ENCODE results near the gene KDSR. TPM values are rescaled to one million over a fixed set of nuclear protein-coding genes. Genes with fewer than 3 reads are reported as not detected.

Gene KDSR
- total and polyA plus RNA-seq, 12 donors = 9.4 to 41.6 (median 32.8) TPM

DNA sequence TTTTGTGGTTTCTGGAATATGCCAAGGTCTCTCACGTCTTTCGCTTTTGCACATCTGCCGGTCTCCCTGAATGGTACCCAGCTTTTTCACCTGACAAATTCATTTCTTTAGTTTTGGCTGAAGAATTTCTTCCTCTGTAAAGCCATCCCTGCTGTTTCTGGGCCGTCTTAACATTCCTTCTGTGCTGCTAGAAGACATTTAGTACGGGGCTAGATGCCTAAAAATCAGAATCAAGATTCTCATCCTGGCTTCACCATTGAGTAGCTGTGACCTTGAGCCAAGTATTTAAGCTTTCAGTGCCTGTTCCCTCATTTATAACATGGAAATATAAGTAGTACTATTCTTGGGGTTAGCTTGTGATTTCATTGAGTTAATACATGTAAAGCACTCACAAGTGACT is 41.0 kb downstream of the KDSR start:
- Histone ChIP-seq H3K27ac (no peak overlapping the region), H3K9me3 (no peaks in the 10 kb centered on the region), H3K4me1 (peaks cover 0 to 14% (median 7%) of the 10 kb centered on the region in 9 donors), H3K36me3 (peaks cover 0 to 23% (median 6%) of the 10 kb centered on the region in 9 donors), H3K27me3 (no peaks in the 10 kb centered on the region), H3K4me3 (no peak overlapping the region)
- DNase-seq = no peak
- no peak for ATAC-seq
- intact Hi-C loops (cut with DNase I) = loop anchor here in 2 of 10 donors (2.0 to 5.0 kb wide), 2 partner anchors 309 to 311 kb away; no protein-coding TSS in a partner anchor
- WGBS, 2 donors = 92 to 95% methylated on average over 5 of the region's 5 CpGs
- TF ChIP-seq, protein P1, sequence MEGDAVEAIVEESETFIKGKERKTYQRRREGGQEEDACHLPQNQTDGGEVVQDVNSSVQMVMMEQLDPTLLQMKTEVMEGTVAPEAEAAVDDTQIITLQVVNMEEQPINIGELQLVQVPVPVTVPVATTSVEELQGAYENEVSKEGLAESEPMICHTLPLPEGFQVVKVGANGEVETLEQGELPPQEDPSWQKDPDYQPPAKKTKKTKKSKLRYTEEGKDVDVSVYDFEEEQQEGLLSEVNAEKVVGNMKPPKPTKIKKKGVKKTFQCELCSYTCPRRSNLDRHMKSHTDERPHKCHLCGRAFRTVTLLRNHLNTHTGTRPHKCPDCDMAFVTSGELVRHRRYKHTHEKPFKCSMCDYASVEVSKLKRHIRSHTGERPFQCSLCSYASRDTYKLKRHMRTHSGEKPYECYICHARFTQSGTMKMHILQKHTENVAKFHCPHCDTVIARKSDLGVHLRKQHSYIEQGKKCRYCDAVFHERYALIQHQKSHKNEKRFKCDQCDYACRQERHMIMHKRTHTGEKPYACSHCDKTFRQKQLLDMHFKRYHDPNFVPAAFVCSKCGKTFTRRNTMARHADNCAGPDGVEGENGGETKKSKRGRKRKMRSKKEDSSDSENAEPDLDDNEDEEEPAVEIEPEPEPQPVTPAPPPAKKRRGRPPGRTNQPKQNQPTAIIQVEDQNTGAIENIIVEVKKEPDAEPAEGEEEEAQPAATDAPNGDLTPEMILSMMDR (IDR thresholded peaks at IDR 0.05) = no peak

GRCh38 chr18:63325086-63325686 is 41.8 kb downstream of the KDSR start:
- Histone ChIP-seq H3K27ac (no peak overlapping the region), H3K36me3 (peaks cover 0 to 15% (median 0%) of the 10 kb centered on the region in 9 donors), H3K4me3 (no peak overlapping the region), H3K4me1 (peaks cover 0 to 18% (median 9%) of the 10 kb centered on the region in 9 donors), H3K9me3 (no peaks in the 10 kb centered on the region), H3K27me3 (no peaks in the 10 kb centered on the region)
- ATAC-seq (no peak), DNase-seq (no peak)
- TF ChIP-seq, protein P1 (IDR thresholded peaks at IDR 0.05) = no peak
- intact Hi-C loops (cut with DNase I) = loop anchor here in 1 of 10 donors (5.0 kb wide), 1 partner anchor 308 kb away; no protein-coding TSS in a partner anchor
- 95% methylated on average over 11 of the region's 11 CpGs for WGBS, 2 donors

- Histone ChIP-seq H3K27me3 (peaks cover 0 to 6% (median 0%) of the 10 kb centered on the region in 7 donors), H3K4me1 (peaks cover 0 to 29% (median 14%) of the 10 kb centered on the region in 9 donors), H3K36me3 (no peaks in the 10 kb centered on the region), H3K27ac (peak overlapping the region in 5 of 10 donors; percentile 41 to 56 (median 49)), H3K4me3 (no peak overlapping the region), H3K9me3 (no peaks in the 10 kb centered on the region)
- intact Hi-C loops (cut with DNase I) = loop anchor here (1.0 to 5.0 kb wide), 12 partner anchors 190 to 307 kb away; no protein-coding TSS in a partner anchor
- ATAC-seq = peak in 5 of 8 donors; percentile 24 to 56 (median 25)
- DNase-seq = peak in 1 of 2 donors; percentile 74
- WGBS, 2 donors = 24 to 29% methylated on average over 8 of the region's 8 CpGs
- TF ChIP-seq, protein P1 (IDR thresholded peaks at IDR 0.05) = peak; percentile 56 to 88 (median 79)
These were observed 43.9 kb downstream of the KDSR start for GRCh38 chr18:63322908-63323634.

GRCh38 chr18:63322206-63322605 is 44.8 kb downstream of the KDSR start:
- DNase-seq (no peak), ATAC-seq (no peak)
- H3K4me3 ChIP-seq = no peak overlapping the region
- H3K4me1 ChIP-seq = peaks cover 0 to 38% (median 19%) of the 10 kb centered on the region in 9 donors
- intact Hi-C loops (cut with DNase I) = loop anchor here (2.0 to 5.0 kb wide), 9 partner anchors 189 to 305 kb away; no protein-coding TSS in a partner anchor
- TF ChIP-seq, protein P1 (IDR thresholded peaks at IDR 0.05) = no peak
- peak overlapping the region in 6 of 10 donors; percentile 28 to 56 (median 46) for H3K27ac ChIP-seq
- no peaks in the 10 kb centered on the region for H3K36me3 ChIP-seq
- H3K27me3 ChIP-seq = peaks cover 0 to 8% (median 0%) of the 10 kb centered on the region in 7 donors
- H3K9me3 ChIP-seq = no peaks in the 10 kb centered on the region
- 82 to 89% methylated on average over 4 of the region's 4 CpGs for WGBS, 2 donors
